ENCODE data around the gene ALDH2. TPM values are rescaled to one million over a fixed set of nuclear protein-coding genes. Genes with fewer than 3 reads are reported as not detected.
"Not testable (repeated sequence)": the region's sequence is repeated elsewhere in the genome, so short reads cannot be mapped to it uniquely, and the experiment has no call there.

The ALDH2 gene
- total RNA-seq, 1 experiment from 2014 or later, result not detected

DNA sequence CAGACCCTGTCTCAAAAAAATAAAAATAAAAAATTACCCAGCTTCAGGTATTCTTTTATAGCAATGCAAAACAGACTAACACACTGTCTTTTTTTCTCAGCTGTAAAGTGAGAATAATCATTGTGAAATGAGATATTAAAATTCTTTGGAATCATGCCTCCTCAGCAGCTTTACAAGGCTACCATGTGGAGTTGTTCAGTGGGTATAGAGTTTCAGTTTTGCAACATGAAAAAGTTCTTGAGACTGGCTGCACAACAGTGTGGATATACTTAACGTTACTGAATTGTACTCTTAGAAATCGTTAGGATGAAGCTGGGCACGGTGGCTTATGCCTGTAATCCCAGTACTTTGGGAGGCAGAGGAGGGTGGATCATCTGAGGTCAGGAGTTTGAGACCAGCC, 59.6 kb downstream of the ALDH2 start:
- DNase-seq (ENCODE audit: low spot score), result no peak

DNA sequence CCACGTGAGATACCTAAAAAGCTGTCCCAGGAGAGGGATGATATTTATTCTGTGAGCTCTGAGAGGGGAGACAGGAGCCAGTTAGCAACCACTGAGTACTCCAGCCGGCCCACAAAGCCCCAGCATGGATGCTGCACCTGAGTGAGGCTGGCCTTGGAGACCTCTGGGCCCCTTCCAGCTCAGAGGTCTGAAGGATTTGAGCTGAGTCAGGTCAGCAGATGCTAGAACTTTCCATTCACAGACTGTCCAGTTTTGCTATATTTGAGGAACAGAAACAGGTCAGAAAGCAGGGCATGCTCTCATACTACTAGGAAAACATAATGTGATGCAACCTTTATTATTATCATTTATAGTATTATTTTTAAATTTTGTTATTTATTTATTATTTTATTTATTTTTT, 60.3 kb downstream of the ALDH2 start:
- DNase-seq (ENCODE audit: low spot score), result no peak

DNA sequence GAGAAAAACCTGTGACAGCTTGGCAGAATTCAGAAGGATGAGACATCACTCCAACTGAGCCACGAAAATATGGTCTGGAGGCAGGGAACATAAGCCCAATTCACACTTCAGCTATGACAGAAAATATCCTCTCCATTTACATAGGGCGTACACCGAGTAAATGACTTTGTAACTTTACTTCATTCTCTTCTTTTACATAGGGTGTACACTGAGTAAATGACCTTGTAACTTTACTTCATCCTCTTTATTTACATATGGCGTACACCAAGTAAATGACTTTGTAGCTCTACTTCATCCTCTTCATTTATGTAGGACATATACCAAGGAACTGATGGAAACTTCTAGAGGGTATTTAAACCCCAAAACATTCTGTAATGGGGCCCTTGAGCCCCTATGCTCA, 61.2 kb downstream of the ALDH2 start:
- DNase-seq (ENCODE audit: low spot score), result no peak

DNA sequence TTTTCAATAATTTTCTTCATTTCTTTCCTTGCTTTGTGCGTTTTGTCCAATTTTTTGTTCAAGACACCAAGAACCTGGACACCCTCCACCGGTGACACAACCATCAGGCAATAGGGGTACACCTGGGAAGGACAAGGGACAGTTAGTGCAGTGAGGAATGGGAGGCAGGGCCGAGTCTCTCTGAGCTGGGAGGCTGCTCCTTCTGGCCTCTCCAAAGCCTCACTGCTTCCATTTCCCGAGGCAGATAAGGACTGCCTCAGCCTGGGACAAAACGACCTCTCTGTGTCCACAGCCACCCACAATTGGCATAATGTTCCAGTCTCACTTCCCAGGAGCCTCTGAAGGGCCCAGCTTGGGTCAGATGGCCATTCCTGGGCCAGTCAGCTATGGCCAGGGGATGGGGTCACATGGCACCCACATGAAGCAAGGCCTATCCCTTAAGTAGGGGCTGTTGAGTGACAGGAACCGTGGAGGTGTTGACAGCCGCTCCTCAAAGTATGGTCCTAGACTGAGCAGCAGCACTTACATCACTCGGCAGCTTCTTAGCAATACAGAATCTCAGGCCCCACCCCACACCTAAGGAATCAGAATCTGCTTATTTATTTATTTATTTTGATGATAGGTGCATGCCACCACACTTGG, 61.7 kb downstream of the ALDH2 start:
- no peak for DNase-seq (ENCODE audit: low spot score)

DNA sequence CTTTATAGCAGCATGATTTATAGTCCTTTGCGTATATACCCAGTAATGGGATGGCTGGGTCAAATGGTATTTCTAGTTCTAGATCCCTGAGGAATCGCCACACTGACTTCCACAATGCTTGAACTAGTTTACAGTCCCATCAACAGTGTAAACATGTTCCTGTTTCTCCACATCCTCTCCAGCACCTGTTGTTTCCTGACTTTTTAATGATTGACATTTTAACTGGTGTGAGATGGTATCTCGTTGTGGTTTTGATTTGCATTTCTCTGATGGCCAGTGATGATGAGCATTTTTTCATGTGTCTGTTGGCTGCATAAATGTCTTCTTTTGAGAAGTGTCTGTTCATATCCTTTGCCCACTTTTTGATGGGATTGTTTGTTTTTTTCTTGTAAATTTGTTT, 62.9 kb downstream of the ALDH2 start:
- not testable (repeated sequence) for DNase-seq (ENCODE audit: low spot score)

DNA sequence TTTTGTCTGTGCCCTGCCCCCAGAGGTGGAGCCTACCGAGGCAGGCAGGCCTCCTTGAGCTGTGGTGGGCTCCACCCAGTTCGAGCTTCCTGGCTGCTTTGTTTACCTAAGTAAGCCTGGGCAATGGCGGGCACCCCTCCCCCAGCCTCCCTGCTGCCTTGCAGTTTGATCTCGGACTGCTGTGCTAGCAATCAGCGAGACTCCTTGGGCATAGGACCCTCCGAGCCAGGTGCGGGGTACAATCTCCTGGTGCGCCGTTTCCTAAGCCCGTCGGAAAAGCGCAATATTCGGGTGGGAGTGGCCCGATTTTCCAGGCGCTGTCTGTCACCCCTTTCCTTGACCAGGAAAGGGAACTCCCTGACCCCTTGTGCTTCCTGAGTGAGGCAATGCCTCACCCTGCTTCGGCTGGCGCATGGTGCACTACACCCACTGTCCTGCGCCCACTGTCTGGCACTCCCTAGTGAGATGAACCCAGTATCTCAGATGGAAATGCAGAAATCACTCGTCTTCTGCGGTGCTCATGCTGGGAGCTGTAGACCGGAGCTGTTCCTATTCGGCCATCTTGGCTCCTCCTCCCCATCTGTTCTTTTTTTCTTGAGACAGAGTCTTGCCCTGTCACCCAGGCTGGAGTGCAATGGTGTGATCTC, 68.1 kb downstream of the ALDH2 start:
- not testable (repeated sequence) for DNase-seq (ENCODE audit: low spot score)

DNA sequence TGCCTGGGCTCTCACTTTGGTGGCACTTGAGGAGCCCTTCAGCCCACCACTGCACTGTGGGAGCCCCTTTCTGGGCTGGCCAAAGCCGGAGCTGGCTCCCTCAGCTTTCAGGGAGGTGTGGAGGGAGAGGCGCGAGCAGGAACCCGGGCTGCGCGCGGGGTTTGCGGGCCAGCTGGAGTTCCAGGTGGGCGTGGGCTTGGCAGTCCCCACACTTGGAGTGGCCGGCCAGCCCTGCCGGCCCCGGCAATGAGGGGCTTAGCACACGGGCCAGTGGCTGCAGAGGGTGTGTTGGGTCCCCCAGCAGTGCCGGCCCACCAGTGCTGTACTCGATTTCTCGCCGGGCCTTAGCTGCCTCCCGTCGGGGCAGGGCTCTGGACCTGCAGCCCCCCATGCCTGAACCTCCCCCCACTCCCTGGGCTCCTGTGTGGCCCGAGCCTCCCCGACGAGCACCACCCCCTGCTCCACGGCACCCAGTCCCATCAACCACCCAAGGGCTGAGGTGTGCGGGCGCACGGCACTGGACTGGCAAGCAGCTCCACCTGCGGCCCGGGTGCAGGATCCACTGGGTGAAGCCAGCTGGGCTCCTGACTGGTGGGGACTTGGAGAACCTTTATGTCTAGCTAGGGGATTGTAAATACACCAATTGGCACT, 68.9 kb downstream of the ALDH2 start:
- DNase-seq (ENCODE audit: low spot score), result not testable (repeated sequence)

DNA sequence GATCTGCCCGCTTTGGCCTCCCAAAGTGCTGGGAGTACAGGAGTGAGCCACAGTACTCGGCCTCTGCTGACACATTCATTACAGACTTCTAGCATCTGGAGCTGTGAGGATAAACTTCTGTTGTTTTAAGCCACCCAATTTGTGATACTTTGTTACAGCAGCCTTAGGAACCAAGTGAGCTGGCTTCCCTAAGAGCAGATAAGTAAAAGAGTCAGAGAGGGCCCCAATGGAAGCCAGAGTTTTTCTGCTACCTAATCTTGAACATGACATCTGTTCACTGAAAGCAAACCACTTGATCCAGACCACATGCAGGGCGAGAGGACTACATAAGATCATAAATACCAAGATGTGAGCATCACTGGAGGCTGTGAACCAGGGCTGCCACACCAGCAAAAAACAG, 71.6 kb downstream of the ALDH2 start:
- DNase-seq (ENCODE audit: low spot score), result no peak

DNA sequence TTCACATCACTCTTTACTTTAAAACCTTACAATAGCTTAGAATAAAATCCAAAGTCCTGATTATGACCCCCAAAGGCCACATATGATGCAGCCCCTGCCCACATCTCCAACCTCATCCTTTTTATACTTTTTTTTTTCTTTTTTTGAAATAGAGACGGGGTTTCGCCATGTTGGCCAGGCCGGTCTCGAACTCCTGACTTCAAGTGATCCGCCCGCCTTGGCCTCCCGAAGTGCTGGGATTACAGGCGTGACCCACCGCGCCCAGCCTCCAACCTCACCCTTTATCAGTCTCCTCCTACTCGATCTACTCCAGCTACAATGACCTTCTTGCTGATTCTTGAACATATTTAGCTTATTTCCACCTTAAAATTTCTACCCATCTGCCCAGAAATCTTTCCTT, 74.1 kb downstream of the ALDH2 start:
- no peak for DNase-seq (ENCODE audit: low spot score)

DNA sequence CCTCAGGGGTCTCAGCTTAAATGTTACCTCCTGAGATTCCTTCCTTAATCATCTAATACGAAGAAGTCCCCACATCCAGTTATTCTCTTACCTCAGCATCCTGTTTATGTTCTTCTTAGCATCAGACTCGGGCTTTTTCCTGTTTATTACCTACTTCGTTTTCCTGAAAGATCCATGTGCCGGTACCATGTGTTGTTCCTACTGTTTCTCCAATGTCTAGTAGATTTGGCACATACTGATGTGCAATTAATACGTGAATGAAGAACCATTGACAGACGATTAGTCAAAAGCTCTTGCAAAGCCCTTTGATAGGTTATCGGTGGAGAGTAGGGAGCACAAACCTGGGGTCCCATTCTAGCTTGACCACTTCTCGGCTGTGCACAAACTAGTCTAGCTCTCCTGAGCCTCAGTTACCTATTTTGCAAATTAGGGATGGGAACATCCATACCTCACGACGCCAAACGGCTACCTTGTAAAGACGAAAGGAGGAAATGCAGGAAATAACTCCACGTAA, 74.6 kb downstream of the ALDH2 start:
- no peak for DNase-seq (ENCODE audit: low spot score)

DNA sequence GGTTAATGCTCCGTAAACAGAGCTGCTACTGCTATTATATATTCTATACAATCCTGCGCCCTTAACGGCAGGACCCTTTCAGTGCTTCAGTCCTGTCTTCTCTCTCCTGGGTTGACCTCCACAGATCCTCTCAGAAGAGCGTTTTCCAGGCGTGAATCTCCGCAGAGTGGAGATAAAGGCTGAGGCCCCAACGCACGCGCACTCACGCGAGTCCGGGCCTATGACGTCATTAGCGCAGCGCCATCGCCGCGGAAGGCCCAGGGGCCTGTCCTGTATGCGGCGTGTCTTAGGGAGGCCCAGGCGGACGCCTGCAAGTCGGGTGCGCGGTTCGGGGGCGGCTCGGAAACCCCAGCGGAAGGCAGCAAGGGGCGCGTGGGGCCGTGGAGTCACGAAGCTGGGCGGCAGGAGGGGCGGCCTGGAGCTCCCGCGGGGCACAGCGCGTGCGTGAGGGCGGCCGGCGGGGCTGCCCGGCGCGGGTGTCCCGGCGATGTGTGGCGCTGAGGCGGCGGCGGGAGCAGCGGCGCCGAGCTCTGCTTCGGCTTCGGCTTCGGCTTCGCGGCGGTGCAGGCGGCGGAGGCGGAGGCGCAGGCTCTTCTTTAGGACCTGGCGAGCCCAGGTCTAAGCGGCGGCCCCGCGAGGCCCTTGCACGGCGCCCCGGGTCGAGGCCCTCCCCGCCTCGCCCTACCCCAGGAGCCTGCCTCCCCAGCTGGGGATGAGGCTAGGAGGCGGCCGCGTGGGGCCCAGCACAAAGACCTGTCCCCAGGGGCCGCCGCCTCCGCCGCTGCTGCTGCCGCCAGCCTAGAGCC, 75.2 kb downstream of the ALDH2 start, which contains the start of gene MAPKAPK5:
TSS of gene MAPKAPK5 (plus strand) at position 479 of the 806 bp plus-strand sequence. CDS start 506 bp downstream, outside the sequence.
- DNase-seq (ENCODE audit: low spot score), result peak; percentile 75

DNA sequence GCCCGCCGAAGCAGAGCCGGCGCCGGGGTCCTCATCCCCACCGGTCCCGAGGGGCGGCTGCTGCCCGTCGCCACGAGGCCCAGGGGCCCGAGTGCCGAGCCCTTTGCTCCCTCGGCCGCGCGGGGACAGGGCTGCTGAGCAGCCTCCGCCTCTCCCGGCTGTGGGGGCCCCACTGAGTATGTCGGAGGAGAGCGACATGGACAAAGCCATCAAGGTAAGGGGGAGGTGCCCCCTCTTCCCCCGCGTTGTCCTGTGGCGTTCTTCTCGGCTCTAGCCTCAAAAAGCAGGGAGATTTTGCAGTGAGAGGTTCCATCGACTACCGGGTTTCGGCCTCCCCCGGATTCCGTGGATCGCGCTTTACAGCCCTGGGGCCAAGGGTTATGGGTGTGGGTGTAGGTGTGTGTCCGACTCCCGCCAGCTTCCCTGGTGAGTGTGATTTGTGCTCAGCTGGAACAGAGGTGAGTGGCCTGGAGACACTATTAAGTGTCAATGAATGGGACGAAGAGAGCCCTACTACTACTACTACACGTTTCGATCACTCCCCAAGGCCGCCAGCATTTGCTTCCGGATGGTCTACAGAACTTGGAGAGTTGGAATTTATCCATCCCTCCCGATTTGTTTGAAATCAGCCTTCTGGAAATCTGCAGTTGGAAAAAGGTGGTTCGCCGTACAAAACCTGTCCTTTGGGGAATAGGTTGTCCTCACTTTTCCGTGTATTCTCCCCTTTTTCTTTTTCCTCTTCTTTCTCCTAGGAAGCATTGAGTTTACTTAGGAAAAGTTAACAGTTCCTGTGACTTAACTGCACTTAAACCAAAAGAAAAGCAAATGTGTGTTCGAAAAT, 76.0 kb downstream of the ALDH2 start:
- DNase-seq (ENCODE audit: low spot score), result no peak

DNA sequence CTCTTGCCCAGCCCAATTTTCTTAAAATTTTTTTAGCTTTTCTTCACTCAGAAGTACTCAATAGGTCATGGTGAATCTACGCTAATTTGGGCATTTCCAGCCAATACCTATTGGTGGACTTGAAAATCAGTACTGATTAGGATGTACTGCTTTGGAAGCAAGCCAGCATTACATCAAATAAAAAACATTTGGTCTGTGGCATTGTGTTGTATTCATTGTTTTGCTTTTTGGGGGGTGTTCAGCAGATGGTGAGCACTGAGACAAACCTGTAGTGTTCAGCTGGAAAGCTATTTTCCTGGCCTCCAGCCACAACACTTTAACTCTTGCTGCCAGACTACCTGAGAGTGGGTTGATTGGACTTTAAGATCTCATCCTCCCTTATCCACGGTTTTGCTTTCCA, 79.3 kb downstream of the ALDH2 start:
- DNase-seq (ENCODE audit: low spot score), result no peak

DNA sequence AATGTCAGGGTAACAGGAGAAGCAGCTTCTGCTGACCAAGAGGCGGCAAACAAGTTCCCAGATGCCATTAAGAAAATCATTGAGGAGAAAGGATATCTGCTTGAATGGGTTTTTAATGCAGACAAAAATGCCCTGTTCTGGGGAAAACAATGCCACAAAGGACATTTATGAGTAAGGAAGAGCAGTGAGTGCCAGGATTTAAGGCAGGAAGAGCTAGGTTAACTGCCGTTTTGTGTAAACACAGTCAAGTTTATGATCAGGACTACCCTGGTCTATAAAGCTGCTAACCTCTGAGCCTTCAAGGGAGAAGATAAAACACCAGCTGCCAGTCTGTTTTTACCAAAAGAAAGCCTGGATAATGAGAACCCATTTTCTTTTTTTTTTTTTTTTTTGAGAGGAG, 83.8 kb downstream of the ALDH2 start:
- no peak for DNase-seq (ENCODE audit: low spot score)

DNA sequence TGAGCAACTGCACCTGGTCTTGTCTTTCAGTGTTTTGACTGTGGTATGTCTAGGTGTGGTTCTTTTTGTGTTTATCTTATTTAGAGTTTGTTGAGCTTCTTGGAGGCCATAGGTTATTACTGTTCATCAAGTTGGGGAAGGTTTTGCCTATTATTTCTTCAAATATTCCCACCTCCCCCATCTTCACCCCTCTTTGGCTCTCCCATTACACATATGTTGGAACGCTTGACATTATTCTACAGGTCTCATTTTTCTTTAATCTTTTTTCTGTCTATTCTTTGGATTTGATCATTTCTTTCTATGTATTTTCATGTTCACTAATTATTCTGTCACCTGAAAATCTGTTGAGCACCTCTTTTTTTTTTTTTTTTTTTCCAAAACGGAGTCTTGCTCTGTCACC, 91.5 kb downstream of the ALDH2 start:
- DNase-seq (ENCODE audit: low spot score), result no peak

DNA sequence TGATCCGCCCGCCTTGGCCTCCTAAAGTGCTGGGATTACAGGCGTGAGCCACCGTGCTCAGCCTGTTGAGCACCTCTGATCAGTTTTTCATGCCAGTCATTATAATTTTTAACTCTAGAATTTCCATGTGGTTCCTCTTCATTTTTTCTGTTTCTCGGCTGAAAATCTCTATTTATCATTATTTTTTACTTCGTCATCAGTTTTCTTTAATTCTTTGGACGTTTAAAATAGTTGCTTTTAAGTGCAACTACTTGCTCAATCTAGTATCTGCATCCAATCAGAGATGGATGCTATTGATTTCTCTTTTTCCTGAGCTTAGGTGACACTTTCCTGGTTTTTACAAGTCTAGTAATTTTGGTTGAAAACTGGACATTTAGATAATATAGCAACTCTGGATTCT, 92.0 kb downstream of the ALDH2 start:
- no peak for DNase-seq (ENCODE audit: low spot score)

DNA sequence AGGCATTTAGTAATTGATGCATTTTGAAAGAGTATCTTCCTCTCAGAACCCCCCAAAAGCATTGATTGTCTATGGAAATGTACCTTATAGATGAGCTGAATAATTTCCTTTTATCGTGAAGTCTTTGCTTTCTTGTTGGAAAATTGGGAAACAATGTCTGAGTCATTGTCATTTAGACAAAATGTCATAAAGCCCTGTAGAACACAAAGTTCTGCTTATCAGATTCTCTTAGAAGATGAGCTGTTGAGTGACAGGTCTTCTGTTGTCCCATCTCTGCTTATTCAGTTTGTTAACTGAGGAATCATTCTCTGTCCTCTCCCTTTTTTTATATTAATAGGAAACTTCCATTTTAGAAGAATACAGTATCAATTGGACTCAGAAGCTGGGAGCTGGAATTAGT, 98.2 kb downstream of the ALDH2 start:
- DNase-seq (ENCODE audit: low spot score), result no peak

All from A172 (cell line).